ENCODE results near the gene PAK1.

DNA sequence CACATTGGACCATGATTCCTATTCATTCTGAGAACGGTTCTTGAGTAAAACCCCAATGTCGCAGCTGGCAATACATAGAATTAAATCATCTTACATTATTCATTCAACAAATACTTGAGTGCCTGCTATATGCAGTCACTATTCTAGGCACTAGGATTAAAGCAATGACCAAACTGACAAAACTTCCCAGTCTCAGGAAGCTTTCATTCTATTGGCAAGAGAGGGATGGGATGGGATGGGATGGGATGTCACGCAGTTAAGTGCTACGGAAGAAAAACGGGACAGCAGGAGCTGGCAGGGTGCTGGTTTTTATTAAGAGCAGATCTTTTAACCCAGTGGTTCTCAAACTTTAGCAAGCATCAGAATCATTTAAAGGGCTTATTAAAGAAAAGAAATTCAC lies 2.9 kb downstream of the PAK1 start:
- TF ChIP-seq, protein P1, sequence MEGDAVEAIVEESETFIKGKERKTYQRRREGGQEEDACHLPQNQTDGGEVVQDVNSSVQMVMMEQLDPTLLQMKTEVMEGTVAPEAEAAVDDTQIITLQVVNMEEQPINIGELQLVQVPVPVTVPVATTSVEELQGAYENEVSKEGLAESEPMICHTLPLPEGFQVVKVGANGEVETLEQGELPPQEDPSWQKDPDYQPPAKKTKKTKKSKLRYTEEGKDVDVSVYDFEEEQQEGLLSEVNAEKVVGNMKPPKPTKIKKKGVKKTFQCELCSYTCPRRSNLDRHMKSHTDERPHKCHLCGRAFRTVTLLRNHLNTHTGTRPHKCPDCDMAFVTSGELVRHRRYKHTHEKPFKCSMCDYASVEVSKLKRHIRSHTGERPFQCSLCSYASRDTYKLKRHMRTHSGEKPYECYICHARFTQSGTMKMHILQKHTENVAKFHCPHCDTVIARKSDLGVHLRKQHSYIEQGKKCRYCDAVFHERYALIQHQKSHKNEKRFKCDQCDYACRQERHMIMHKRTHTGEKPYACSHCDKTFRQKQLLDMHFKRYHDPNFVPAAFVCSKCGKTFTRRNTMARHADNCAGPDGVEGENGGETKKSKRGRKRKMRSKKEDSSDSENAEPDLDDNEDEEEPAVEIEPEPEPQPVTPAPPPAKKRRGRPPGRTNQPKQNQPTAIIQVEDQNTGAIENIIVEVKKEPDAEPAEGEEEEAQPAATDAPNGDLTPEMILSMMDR (conservative IDR thresholded peaks at IDR 0.05; ENCODE audit: low read depth, low read length): no peak
- TF ChIP-seq EZH2phosphoT487 (IDR thresholded peaks at IDR 0.05; ENCODE audit: borderline replicate concordance, low read length) (no peak), EZH2 (IDR thresholded peaks at IDR 0.05; ENCODE audit: low read length, unreplicated experiment) (no peak)
